Measurements from ENCODE around the gene SLIT3.

SLIT3 gene

GRCh38 chr5:169158764-169159163, 142.2 kb downstream of the SLIT3 start:
- TF ChIP-seq, protein P1, sequence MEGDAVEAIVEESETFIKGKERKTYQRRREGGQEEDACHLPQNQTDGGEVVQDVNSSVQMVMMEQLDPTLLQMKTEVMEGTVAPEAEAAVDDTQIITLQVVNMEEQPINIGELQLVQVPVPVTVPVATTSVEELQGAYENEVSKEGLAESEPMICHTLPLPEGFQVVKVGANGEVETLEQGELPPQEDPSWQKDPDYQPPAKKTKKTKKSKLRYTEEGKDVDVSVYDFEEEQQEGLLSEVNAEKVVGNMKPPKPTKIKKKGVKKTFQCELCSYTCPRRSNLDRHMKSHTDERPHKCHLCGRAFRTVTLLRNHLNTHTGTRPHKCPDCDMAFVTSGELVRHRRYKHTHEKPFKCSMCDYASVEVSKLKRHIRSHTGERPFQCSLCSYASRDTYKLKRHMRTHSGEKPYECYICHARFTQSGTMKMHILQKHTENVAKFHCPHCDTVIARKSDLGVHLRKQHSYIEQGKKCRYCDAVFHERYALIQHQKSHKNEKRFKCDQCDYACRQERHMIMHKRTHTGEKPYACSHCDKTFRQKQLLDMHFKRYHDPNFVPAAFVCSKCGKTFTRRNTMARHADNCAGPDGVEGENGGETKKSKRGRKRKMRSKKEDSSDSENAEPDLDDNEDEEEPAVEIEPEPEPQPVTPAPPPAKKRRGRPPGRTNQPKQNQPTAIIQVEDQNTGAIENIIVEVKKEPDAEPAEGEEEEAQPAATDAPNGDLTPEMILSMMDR (IDR thresholded peaks at IDR 0.05; ENCODE audit: low read depth, low read length) = no peak
- no peak overlapping the region for H3K4me3 ChIP-seq (ENCODE audit: low read depth, low read length)

GRCh38 chr5:169157064-169157463, 143.9 kb downstream of the SLIT3 start:
- TF ChIP-seq, protein P1 (IDR thresholded peaks at IDR 0.05; ENCODE audit: low read depth, low read length) = no peak
- no peak overlapping the region for H3K4me3 ChIP-seq (ENCODE audit: low read depth, low read length)

DNA sequence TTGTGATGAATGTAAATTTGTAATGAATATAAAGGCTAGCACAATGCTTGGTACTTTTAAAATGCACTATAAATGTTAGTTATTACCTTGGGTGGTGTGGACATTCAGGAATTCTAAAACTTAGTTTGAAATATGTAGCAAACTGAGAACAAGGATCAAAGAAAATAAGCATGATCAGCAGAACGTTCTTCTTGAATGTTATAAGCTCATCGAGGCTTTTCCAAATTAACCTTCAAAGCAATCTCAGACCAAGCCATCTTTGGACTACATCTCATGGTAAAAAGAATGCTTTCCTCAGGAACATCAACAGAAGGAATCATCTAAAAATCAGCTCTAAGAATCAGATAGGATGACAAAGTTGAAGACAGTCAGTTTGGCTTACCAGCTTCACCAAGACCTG, 146.3 kb downstream of the SLIT3 start:
- TF ChIP-seq, protein P1 (IDR thresholded peaks at IDR 0.05; ENCODE audit: low read depth, low read length) = no peak
- no peak overlapping the region for H3K4me3 ChIP-seq (ENCODE audit: low read depth, low read length)

- TF ChIP-seq, protein P1 (IDR thresholded peaks at IDR 0.05; ENCODE audit: low read depth, low read length) = no peak
- no peak overlapping the region for H3K4me3 ChIP-seq (ENCODE audit: low read depth, low read length)
These were observed 147.5 kb downstream of the SLIT3 start for GRCh38 chr5:169153405-169153804.

GRCh38 chr5:169152946-169153345, 148.0 kb downstream of the SLIT3 start:
- no peak overlapping the region for H3K4me3 ChIP-seq (ENCODE audit: low read depth, low read length)
- TF ChIP-seq, protein P1 (IDR thresholded peaks at IDR 0.05; ENCODE audit: low read depth, low read length) = no peak

DNA sequence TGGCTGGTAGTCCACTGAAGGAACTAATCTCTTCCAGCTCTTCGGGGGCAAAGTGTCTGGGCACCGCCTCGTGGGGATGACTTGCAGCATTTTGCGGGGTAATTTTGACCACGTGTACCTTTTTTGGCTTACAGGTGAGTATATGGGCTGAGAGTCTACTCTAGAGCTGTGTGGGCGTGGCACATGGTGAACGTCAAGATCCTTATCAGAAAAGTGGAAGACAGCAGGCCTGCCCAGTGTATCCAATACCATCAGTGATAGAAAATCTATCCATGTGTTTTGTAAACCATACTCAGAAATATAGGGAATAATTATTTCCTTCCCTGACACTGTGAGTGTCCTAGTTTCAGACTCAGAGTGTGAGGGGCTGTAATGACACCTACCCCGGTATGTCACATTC, 148.5 kb downstream of the SLIT3 start:
- TF ChIP-seq, protein P1 (IDR thresholded peaks at IDR 0.05; ENCODE audit: low read depth, low read length) = no peak
- H3K4me3 ChIP-seq (ENCODE audit: low read depth, low read length) = no peak overlapping the region

GRCh38 chr5:169151051-169151805, 149.7 kb downstream of the SLIT3 start:
- no peak overlapping the region for H3K4me3 ChIP-seq (ENCODE audit: low read depth, low read length)
- TF ChIP-seq, protein P1 (IDR thresholded peaks at IDR 0.05; ENCODE audit: low read depth, low read length) = no peak

Data from WI38 (cell line).